BLaER1 (cell line): ENCODE results near the gene TMBIM6.
"Not testable (repeated sequence)": the region's sequence is repeated elsewhere in the genome, so short reads cannot be mapped to it uniquely, and the experiment has no call there.

Source experiments
- H3K27ac ChIP-seq: shearing (Covaris generic); formaldehyde crosslinking; 2 replicates; pipeline ENCODE4 v1.8.1; 2022
- H3K27me3 ChIP-seq: shearing (Covaris generic); formaldehyde crosslinking; 2 replicates; pipeline ENCODE4 v1.8.1; 2022
- H3K36me3 ChIP-seq: shearing (Covaris generic); formaldehyde crosslinking; 2 replicates; pipeline ENCODE4 v1.8.1; 2022
- H3K4me1 ChIP-seq: shearing (Covaris generic); formaldehyde crosslinking; 2 replicates; pipeline ENCODE4 v1.8.1; 2022
- H3K4me2 ChIP-seq: shearing (Covaris generic); formaldehyde crosslinking; 2 replicates; pipeline ENCODE4 v1.8.1; 2022
- H3K4me3 ChIP-seq: shearing (Covaris generic); formaldehyde crosslinking; 2 replicates; pipeline ENCODE4 v1.8.1; 2022
- H3K9ac ChIP-seq: shearing (Covaris generic); formaldehyde crosslinking; 2 replicates; pipeline ENCODE4 v1.8.1; 2022
- H3K9me3 ChIP-seq: shearing (Covaris generic); formaldehyde crosslinking; 2 replicates; pipeline ENCODE4 v1.8.1; 2022
- H4K20me1 ChIP-seq: shearing (Covaris generic); formaldehyde crosslinking; 2 replicates; pipeline ENCODE4 v1.8.1; 2022
- Cebpa-rat ChIP-seq: shearing (Covaris generic); IDR thresholded peaks from 2 replicates; pipeline ENCODE4 v1.8.1; 2022

The TMBIM6 gene

DNA sequence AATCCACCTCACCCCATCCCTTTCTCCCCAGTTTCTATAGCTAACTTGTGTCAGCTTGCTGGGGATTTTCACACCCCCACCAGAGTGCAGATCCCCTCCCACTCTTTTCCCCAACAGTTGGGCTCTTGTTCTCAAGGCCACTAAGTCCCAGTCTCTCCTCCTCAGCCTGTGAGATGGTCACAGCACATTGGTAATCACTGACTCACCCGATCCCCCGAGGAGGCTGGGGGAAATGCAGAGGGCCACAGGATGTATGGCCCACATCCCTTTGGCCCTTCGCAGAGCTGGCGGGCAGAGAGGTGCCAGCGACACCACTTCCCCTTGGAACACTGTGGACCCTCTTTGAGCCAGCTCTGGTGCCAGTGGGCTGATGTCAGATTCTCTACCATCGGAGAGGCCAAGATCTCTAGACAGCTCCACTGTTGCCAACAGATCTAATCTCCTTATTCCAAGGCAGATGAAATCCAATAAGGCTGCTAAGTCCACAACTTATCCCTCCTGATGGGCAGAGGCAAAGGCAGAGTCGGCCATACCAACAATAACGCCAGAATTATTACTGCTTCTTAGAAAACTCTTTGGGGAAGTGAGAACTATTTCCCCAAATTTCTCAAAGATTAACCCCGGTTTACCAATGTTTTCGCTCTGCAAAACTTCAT, 35.8 kb upstream of the TMBIM6 start:
- no peaks in the 10 kb centered on the region for H3K36me3 ChIP-seq
- peaks cover 70% of the 10 kb centered on the region for H3K4me1 ChIP-seq
- peaks cover 40% of the 10 kb centered on the region for H4K20me1 ChIP-seq
- H3K4me3 ChIP-seq: peak overlapping the region; percentile 90
- peak overlapping the region; percentile 42; the same call in 1 of the 2 replicates for H3K27ac ChIP-seq
- TF ChIP-seq Cebpa-rat: no peak
- H3K9me3 ChIP-seq: no peaks in the 10 kb centered on the region
- peak overlapping the region; percentile 91 for H3K9ac ChIP-seq
- no peaks in the 10 kb centered on the region for H3K27me3 ChIP-seq
- H3K4me2 ChIP-seq: peak overlapping the region; percentile 85

- Histone ChIP-seq H3K27me3 (no peaks in the 10 kb centered on the region), H3K4me2 (peak overlapping the region; percentile 85), H3K9ac (peak overlapping the region; percentile 91), H3K36me3 (no peaks in the 10 kb centered on the region), H4K20me1 (peaks cover 40% of the 10 kb centered on the region), H3K4me1 (peaks cover 64% of the 10 kb centered on the region), H3K4me3 (peak overlapping the region; percentile 90), H3K27ac (peak overlapping the region; percentile 92), H3K9me3 (no peaks in the 10 kb centered on the region)
- no peak for TF ChIP-seq Cebpa-rat
Observed at GRCh38 chr12:49706351-49707127, 34.8 kb upstream of the TMBIM6 start.

- Histone ChIP-seq H3K9ac (peak within 1 kb of the TSS; percentile 91), H3K27me3 (no peaks in the 10 kb centered on the region), H3K9me3 (no peaks in the 10 kb centered on the region), H3K4me3 (peak within 1 kb of the TSS; percentile 90), H3K4me1 (peaks cover 57% of the 10 kb centered on the region), H3K27ac (peak within 1 kb of the TSS; percentile 92), H3K36me3 (no peaks in the 10 kb centered on the region), H3K4me2 (peak within 1 kb of the TSS; percentile 85), H4K20me1 (peaks cover 37% of the 10 kb centered on the region)
- TF ChIP-seq Cebpa-rat: no peak
Observed at GRCh38 chr12:49707128-49707811, 34.1 kb upstream of the TMBIM6 start, which contains the start of gene FMNL3. Gene FMNL3 (minus strand): TSS chr12:49707405. CDS start chr12:49707180, 225 bp downstream.

GRCh38 chr12:49707812-49708147, 33.6 kb upstream of the TMBIM6 start:
- Histone ChIP-seq H3K4me3 (no peak overlapping the region), H3K9me3 (no peaks in the 10 kb centered on the region), H3K9ac (no peak overlapping the region), H3K36me3 (no peaks in the 10 kb centered on the region), H3K4me1 (peaks cover 52% of the 10 kb centered on the region), H4K20me1 (peaks cover 32% of the 10 kb centered on the region), H3K27ac (no peak overlapping the region), H3K27me3 (no peaks in the 10 kb centered on the region), H3K4me2 (0 out of 2 replicates have a peak overlapping the region, but pooled peaks have one; percentile 23)
- TF ChIP-seq Cebpa-rat: no peak

- H3K4me1 ChIP-seq: peaks cover 41% of the 10 kb centered on the region
- H3K9me3 ChIP-seq: 0 out of 2 replicates have a peak, but pooled peaks cover 4% of the 10 kb centered on the region
- no peak overlapping the region for H3K4me3 ChIP-seq
- no peak overlapping the region for H3K4me2 ChIP-seq
- H3K27me3 ChIP-seq: no peaks in the 10 kb centered on the region
- no peak overlapping the region for H3K9ac ChIP-seq
- no peak overlapping the region for H3K27ac ChIP-seq
- H4K20me1 ChIP-seq: peaks cover 21% of the 10 kb centered on the region
- H3K36me3 ChIP-seq: no peaks in the 10 kb centered on the region
- no peak for TF ChIP-seq Cebpa-rat
Observed at GRCh38 chr12:49708851-49709250, 32.5 kb upstream of the TMBIM6 start.

DNA sequence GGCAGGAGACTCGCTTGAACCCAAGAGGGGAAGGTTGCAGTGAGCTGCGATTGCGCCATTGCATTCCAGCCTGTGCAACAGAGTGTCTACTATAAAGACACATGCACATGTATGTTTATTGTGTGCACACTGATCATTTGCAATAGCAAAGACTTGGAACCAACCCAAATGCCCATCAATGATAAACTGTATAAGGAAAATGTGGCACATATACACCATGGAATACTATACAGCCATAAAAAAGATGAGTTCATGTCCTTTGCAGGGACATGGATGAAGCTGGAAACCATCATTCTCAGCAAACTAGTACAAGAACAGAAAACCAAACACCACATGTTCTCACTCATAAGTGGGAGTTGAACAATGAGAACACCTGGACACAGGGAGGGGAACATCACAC, 27.4 kb upstream of the TMBIM6 start:
- H3K36me3 ChIP-seq, H3K9me3 ChIP-seq, H3K27me3 ChIP-seq, H3K4me2 ChIP-seq, H3K9ac ChIP-seq, H3K27ac ChIP-seq, H4K20me1 ChIP-seq, H3K4me3 ChIP-seq: not testable (repeated sequence)
- H3K4me1 ChIP-seq: peaks cover 17% of the 10 kb centered on the region

- no peak overlapping the region for H3K4me2 ChIP-seq
- H3K27me3 ChIP-seq: no peaks in the 10 kb centered on the region
- no peaks in the 10 kb centered on the region for H3K36me3 ChIP-seq
- H3K9ac ChIP-seq: no peak overlapping the region
- no peak overlapping the region for H3K27ac ChIP-seq
- no peak overlapping the region for H3K4me3 ChIP-seq
- TF ChIP-seq Cebpa-rat: no peak
- 0 out of 2 replicates have a peak, but pooled peaks cover 4% of the 10 kb centered on the region for H3K9me3 ChIP-seq
- H3K4me1 ChIP-seq: peaks cover 8% of the 10 kb centered on the region
- no peaks in the 10 kb centered on the region for H4K20me1 ChIP-seq
Observed at GRCh38 chr12:49716553-49716952, 24.8 kb upstream of the TMBIM6 start.

- H3K27me3 ChIP-seq, H3K4me1 ChIP-seq, H3K9ac ChIP-seq, H4K20me1 ChIP-seq, H3K4me3 ChIP-seq, H3K36me3 ChIP-seq, H3K9me3 ChIP-seq, H3K4me2 ChIP-seq, H3K27ac ChIP-seq: not testable (repeated sequence)
Observed at GRCh38 chr12:49717800-49718199, 23.6 kb upstream of the TMBIM6 start.

- no peak overlapping the region for H3K4me3 ChIP-seq
- H4K20me1 ChIP-seq: no peaks in the 10 kb centered on the region
- H3K4me1 ChIP-seq: peaks cover 8% of the 10 kb centered on the region
- no peaks in the 10 kb centered on the region for H3K27me3 ChIP-seq
- H3K4me2 ChIP-seq: no peak overlapping the region
- no peak overlapping the region for H3K27ac ChIP-seq
- H3K9me3 ChIP-seq: no peaks in the 10 kb centered on the region
- H3K9ac ChIP-seq: no peak overlapping the region
- no peak for TF ChIP-seq Cebpa-rat
- no peaks in the 10 kb centered on the region for H3K36me3 ChIP-seq
Observed at GRCh38 chr12:49720214-49720613, 21.1 kb upstream of the TMBIM6 start.

- H3K9ac ChIP-seq, H3K9me3 ChIP-seq, H3K27ac ChIP-seq, H4K20me1 ChIP-seq, H3K4me3 ChIP-seq, H3K27me3 ChIP-seq, H3K4me1 ChIP-seq, H3K4me2 ChIP-seq, H3K36me3 ChIP-seq: not testable (repeated sequence)
Observed at GRCh38 chr12:49721355-49721754, 20.0 kb upstream of the TMBIM6 start.
